Vagina (tissue), 2 donors: Measurements from ENCODE around the gene MAPK1IP1L. TPM values are rescaled to one million over a fixed set of nuclear protein-coding genes. Genes with fewer than 3 reads are reported as not detected.
A peak's percentile ranks its signal among the peaks of the same experiment; 100 is the strongest.

Source experiments
- DNase-seq, 2 donors: peaks; one replicate each; pipeline ENCODE4 v3.0.0-alpha.2; 2017; ENCODE audit errors: extremely low spot score in 2 of 2
- H3K27ac ChIP-seq: fragments of 200-600 bp; sonication (generic); one replicate; pipeline ENCODE4 v1.5.1; 2019
- H3K27me3 ChIP-seq: fragments of 200-600 bp; sonication (generic); one replicate; pipeline ENCODE4 v1.5.1; 2019
- H3K36me3 ChIP-seq, 2 donors: fragments of 200-600 bp; sonication (generic); one replicate each; pipeline ENCODE4 v1.5.1; 2017 to 2019
- H3K4me1 ChIP-seq: fragments of 200-600 bp; sonication (generic); one replicate; pipeline ENCODE4 v1.5.1; 2019
- H3K4me3 ChIP-seq, 2 donors: fragments of 200-600 bp; sonication (generic); 1 replicate in 1 of 2; 2 replicates in 1 of 2; pipeline ENCODE4 v1.5.1; 2016 to 2019
- H3K9me3 ChIP-seq: fragments of 200-600 bp; sonication (generic); one replicate; pipeline ENCODE4 v1.5.1; 2019
- CTCF ChIP-seq, 3 experiments: fragments of 450-650 bp in 2 of 3; fragments of 200-600 bp in 1 of 3; sonication (generic) in 1 of 3; IDR thresholded peaks; one replicate each; pipeline ENCODE4 v1.5.1; 2017 to 2019; ENCODE audit warnings: antibody characterized with exemption in 3 of 3, mild to moderate bottlenecking in 2 of 3, moderate library complexity in 2 of 3
- POLR2A ChIP-seq, 2 donors: fragments of 450-650 bp; IDR thresholded peaks; one replicate each; pipeline ENCODE4 v1.6.1; 2017; ENCODE audit warnings: antibody characterized with exemption in 2 of 2, mild to moderate bottlenecking in 2 of 2, moderate library complexity in 2 of 2
- POLR2AphosphoS5 ChIP-seq, 2 donors: sonication (generic); formaldehyde crosslinking; IDR thresholded peaks; one replicate each; pipeline ENCODE4 v1.9.0; 2017; ENCODE audit warnings: antibody characterized with exemption in 2 of 2, mild to moderate bottlenecking in 2 of 2, low read depth in 1 of 2; ENCODE audit not compliant: insufficient read depth in 1 of 2
- intact Hi-C: fragments of 100-400 bp; cut with DNase I; formaldehyde crosslinking; loops from one replicate; pipeline ENCODE4 v1.15.1; 2023
- total RNA-seq: library from RNA; depleted of rRNA; stranded (reverse); fragments of >200 nt; gene quantifications from one replicate; pipeline ENCODE4 v1.2.3, GENCODE V29; 2016

Gene MAPK1IP1L
- total RNA-seq, 1 donor from 2014 or later = 39.3 TPM

GRCh38 chr14:55065411-55065810 lies 14.0 kb downstream of the MAPK1IP1L start:
- no peaks in the 10 kb centered on the region for H3K9me3 ChIP-seq
- H3K4me3 ChIP-seq = no peak overlapping the region
- no peaks in the 10 kb centered on the region for H3K27me3 ChIP-seq
- no peak overlapping the region for H3K27ac ChIP-seq
- peaks cover 16% of the 10 kb centered on the region for H3K4me1 ChIP-seq
- no peak for DNase-seq
- no peak for TF ChIP-seq CTCF (IDR thresholded peaks at IDR 0.05)
- no peak for TF ChIP-seq POLR2A (IDR thresholded peaks at IDR 0.05)
- no peak for TF ChIP-seq POLR2AphosphoS5 (IDR thresholded peaks at IDR 0.05; ENCODE audit: insufficient read depth in 1 of 2, low read depth in 1 of 2)
- intact Hi-C loops = no loop called here
- H3K36me3 ChIP-seq = peaks cover 0 to 23% of the 10 kb centered on the region in 2 donors

DNA sequence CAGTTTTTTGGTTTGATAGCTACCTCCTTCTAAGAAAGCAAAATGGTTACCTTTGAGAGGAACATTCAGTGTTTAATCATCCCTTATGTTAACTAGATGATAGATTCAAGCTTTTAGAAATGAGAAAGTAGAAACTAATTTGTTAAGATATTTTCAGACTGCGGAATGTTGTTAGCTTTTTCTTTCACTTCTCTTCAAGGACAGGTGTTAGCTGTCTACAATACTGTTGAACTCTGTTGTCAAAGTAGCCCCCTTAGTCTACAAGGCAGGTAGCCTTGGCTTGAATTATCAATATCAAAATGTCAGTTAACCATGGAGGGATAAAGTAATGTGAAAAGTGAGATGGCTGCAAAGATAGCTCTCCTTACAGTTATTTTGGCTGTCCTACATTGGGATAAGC lies 14.8 kb downstream of the MAPK1IP1L start:
- H3K9me3 ChIP-seq = no peaks in the 10 kb centered on the region
- intact Hi-C loops = no loop called here
- H3K36me3 ChIP-seq = peaks cover 0 to 23% of the 10 kb centered on the region in 2 donors
- H3K27ac ChIP-seq = no peak overlapping the region
- no peak for TF ChIP-seq CTCF (IDR thresholded peaks at IDR 0.05)
- no peak for TF ChIP-seq POLR2AphosphoS5 (IDR thresholded peaks at IDR 0.05; ENCODE audit: insufficient read depth in 1 of 2, low read depth in 1 of 2)
- H3K27me3 ChIP-seq = no peaks in the 10 kb centered on the region
- DNase-seq = no peak
- H3K4me1 ChIP-seq = peaks cover 16% of the 10 kb centered on the region
- H3K4me3 ChIP-seq = no peak overlapping the region

DNA sequence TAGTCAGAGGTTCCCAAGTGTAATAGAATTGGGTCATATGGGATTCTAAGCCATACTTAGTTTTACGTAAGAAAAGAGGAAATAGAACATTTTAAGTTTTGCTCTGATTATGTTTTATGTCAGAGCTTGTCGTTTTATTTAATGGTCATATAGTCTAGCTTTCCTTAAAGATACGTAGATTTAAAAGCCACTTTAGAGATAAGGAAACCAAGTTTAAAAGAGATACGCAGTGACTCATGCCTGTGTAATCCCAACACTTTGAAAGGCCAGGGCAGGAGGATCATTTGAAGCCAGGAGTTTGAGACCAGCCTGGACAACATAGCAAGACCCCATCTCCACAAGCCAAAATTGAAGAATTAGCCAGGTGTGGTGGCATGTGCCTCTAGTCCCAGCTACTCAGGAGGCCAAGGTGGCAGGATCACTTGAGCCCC lies 19.5 kb downstream of the MAPK1IP1L start:
- Histone ChIP-seq H3K4me1 (peaks cover 20% of the 10 kb centered on the region), H3K27ac (no peak overlapping the region), H3K27me3 (no peaks in the 10 kb centered on the region), H3K9me3 (no peaks in the 10 kb centered on the region), H3K36me3 (no peaks in the 10 kb centered on the region), H3K4me3 (no peak overlapping the region)
- DNase-seq = no peak
- intact Hi-C loops = no loop called here
- no peak for TF ChIP-seq POLR2A (IDR thresholded peaks at IDR 0.05)
- TF ChIP-seq POLR2AphosphoS5 (IDR thresholded peaks at IDR 0.05; ENCODE audit: insufficient read depth in 1 of 2, low read depth in 1 of 2) = no peak
- no peak for TF ChIP-seq CTCF (IDR thresholded peaks at IDR 0.05)

DNA sequence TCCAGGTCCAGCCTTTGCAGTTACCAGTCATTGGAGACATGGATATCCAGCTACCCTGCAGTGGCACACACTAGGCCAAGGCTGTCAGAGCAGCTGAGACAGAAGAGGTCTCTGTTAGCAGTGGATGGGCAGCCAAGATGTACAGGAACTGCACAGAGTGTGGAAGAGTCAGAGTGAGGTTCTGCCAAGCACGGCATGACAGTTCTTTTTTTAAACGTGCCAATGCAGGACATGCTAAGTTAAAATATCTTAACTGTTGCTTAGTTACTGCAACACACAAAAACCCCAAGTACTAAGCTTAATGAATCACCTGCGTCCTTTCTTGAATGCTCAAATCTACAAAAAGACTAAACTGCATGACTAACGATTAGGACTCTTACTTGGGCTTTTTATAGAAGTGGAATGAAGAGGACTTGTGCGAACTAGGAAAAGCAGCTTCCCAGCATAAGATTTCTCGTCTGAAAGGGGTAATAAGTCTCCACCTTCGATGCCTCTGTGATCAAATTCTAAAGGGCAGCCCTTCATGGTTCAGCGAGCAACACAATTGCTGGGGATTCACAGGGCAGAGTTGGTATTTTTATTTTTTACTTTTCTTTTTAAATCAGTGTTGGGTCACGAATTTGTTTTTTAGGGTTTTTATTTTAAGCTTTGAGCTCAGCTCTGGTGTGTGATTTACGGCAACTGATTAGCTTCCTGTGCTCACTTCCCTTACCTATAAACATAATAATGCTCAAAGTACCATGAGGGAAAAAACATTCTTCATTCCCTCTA lies 20.6 kb downstream of the MAPK1IP1L start:
- no peak for TF ChIP-seq CTCF (IDR thresholded peaks at IDR 0.05)
- TF ChIP-seq POLR2AphosphoS5 (IDR thresholded peaks at IDR 0.05; ENCODE audit: insufficient read depth in 1 of 2, low read depth in 1 of 2) = peak in 1 of 2 donors; percentile 61
- DNase-seq = no peak
- H3K4me3 ChIP-seq = no peak overlapping the region

GRCh38 chr14:55073856-55074255 lies 22.4 kb downstream of the MAPK1IP1L start:
- Histone ChIP-seq H3K27ac (no peak overlapping the region), H3K27me3 (no peaks in the 10 kb centered on the region), H3K4me1 (peaks cover 20% of the 10 kb centered on the region), H3K9me3 (no peaks in the 10 kb centered on the region), H3K36me3 (no peaks in the 10 kb centered on the region), H3K4me3 (no peak overlapping the region)
- TF ChIP-seq CTCF (IDR thresholded peaks at IDR 0.05) (no peak), POLR2A (IDR thresholded peaks at IDR 0.05) (no peak), POLR2AphosphoS5 (IDR thresholded peaks at IDR 0.05; ENCODE audit: insufficient read depth in 1 of 2, low read depth in 1 of 2) (no peak)
- no peak for DNase-seq
- intact Hi-C loops = no loop called here

More for the DNA sequence above, 20.6 kb downstream of the MAPK1IP1L start:
- Histone ChIP-seq H3K27me3 (no peaks in the 10 kb centered on the region), H3K36me3 (no peaks in the 10 kb centered on the region), H3K9me3 (no peaks in the 10 kb centered on the region), H3K27ac (peak overlapping the region; percentile 11), H3K4me1 (peaks cover 20% of the 10 kb centered on the region)
- intact Hi-C loops = no loop called here
